Activated CD4-positive, alpha-beta T cell treated with anti-CD3 and anti-CD28 coated beads, Interleukin-2, amount 10 ng/mL, durations not matched to agents 24 days and 14 days (primary cell): ENCODE measurements around the gene INO80E. TPM values are rescaled to one million over a fixed set of nuclear protein-coding genes. Genes with fewer than 3 reads are reported as not detected.
A peak's percentile ranks its signal among the peaks of the same experiment; 100 is the strongest.
"Not testable (repeated sequence)": the region's sequence is repeated elsewhere in the genome, so short reads cannot be mapped to it uniquely, and the experiment has no call there.

Experiments
- DNase-seq: peaks from one replicate; pipeline ENCODE4 v3.0.0; 2022
- H3K27ac Mint-ChIP-seq: one replicate; pipeline ENCODE4 v1.8.0; 2022; ENCODE audit warnings: mild to moderate bottlenecking, mixed read lengths
- H3K27me3 Mint-ChIP-seq: one replicate; pipeline ENCODE4 v1.8.0; 2022; ENCODE audit warnings: mixed read lengths
- H3K36me3 Mint-ChIP-seq: one replicate; pipeline ENCODE4 v1.8.0; 2022; ENCODE audit warnings: low read depth, mild to moderate bottlenecking, mixed read lengths
- H3K4me1 Mint-ChIP-seq: one replicate; pipeline ENCODE4 v1.8.0; 2021; ENCODE audit warnings: mixed read lengths
- H3K4me3 Mint-ChIP-seq: one replicate; pipeline ENCODE4 v1.8.0; 2022; ENCODE audit warnings: mild to moderate bottlenecking, moderate library complexity, mixed read lengths
- H3K9me3 Mint-ChIP-seq: one replicate; pipeline ENCODE4 v1.8.0; 2021; ENCODE audit warnings: mixed read lengths
- intact Hi-C: fragments of 100-400 bp; cut with micrococcal nuclease; formaldehyde crosslinking; loops from one replicate; pipeline ENCODE4 v1.15.1; 2023
- total RNA-seq: library from RNA; stranded (reverse); gene quantifications from 2 replicates; pipeline ENCODE4 v1.2.3, GENCODE V29; 2022

Gene INO80E
- total RNA-seq, 1 donor from 2014 or later, result 133 TPM

- no peak overlapping the region for H3K4me3 Mint-ChIP-seq
- no peak overlapping the region for H3K27ac Mint-ChIP-seq
- H3K4me1 Mint-ChIP-seq, result peaks cover 9% of the 10 kb centered on the region
- intact Hi-C loops, result no loop called here
- H3K36me3 Mint-ChIP-seq, result no peaks in the 10 kb centered on the region
- peaks cover 35% of the 10 kb centered on the region for H3K27me3 Mint-ChIP-seq
- no peak for DNase-seq
- no peaks in the 10 kb centered on the region for H3K9me3 Mint-ChIP-seq
These were observed 20.7 kb downstream of the INO80E start for GRCh38 chr16:30016555-30017276.

DNA sequence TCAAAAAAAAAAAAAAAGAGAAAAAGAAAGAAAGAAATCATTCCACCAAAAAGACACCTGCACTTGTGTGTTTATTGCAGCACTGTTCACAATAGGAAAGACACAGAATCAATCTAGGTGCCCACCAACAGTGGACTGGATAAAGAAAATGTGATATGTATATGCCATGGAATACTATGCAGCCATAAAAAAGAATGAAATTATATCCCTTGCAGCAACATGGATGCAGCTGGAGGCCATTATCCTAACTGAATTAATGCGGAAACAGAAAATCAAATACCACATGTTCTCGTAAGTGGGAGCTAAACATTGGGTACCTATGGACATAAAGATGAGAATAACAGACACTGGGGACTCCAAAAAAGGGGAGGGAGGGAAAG, 21.2 kb downstream of the INO80E start:
- no peaks in the 10 kb centered on the region for H3K36me3 Mint-ChIP-seq
- intact Hi-C loops, result no loop called here
- H3K4me1 Mint-ChIP-seq, result peaks cover 6% of the 10 kb centered on the region
- no peak overlapping the region for H3K27ac Mint-ChIP-seq
- no peak overlapping the region for H3K4me3 Mint-ChIP-seq
- no peaks in the 10 kb centered on the region for H3K9me3 Mint-ChIP-seq
- H3K27me3 Mint-ChIP-seq, result peaks cover 29% of the 10 kb centered on the region
- no peak for DNase-seq

GRCh38 chr16:30017937-30018336, 21.9 kb downstream of the INO80E start:
- intact Hi-C loops, H3K27ac Mint-ChIP-seq: not testable (repeated sequence)

GRCh38 chr16:30018731-30019158, 22.7 kb downstream of the INO80E start:
- DNase-seq, result no peak
- intact Hi-C loops, result no loop called here

More at GRCh38 chr16:30017937-30018336, 21.9 kb downstream of the INO80E start:
- not testable (repeated sequence) for DNase-seq, H3K9me3 Mint-ChIP-seq, H3K4me1 Mint-ChIP-seq, H3K4me3 Mint-ChIP-seq, H3K36me3 Mint-ChIP-seq
- H3K27me3 Mint-ChIP-seq, result peaks cover 23% of the 10 kb centered on the region

DNA sequence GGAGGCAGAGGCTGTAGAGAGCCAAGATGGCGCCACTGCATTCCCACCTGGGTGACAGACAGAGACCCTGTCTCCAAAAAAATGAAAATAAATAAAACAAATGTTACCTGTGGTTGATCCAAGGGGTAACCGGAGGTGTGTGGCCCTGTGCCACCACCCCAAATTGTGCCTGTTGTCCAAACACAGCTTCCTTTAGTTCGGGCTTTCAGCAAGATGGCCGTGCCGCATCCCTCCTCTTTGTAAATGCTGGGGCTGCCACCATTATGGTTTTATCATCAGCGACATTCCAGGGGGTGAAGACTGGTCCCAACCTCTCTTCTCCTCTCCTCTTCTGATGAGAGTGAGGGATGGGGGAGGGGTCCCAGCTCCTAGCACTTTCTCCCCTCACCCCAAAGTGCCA, 26.8 kb downstream of the INO80E start, which contains the start of gene C16orf92:
Gene C16orf92, plus strand, starts transcription at position 312 of the 400 bp plus-strand sequence. CDS start 143 bp downstream, outside the sequence.
- Mint-ChIP-seq H3K27ac (no peak within 1 kb of the TSS), H3K4me3 (no peak within 1 kb of the TSS), H3K4me1 (peaks cover 6% of the 10 kb centered on the region), H3K27me3 (peaks cover 30% of the 10 kb centered on the region), H3K9me3 (no peaks in the 10 kb centered on the region), H3K36me3 (no peaks in the 10 kb centered on the region)
- no peak for DNase-seq
- intact Hi-C loops, result loop anchor here (10.0 kb wide), 1 partner anchor 158 kb away; the partner anchor contains the start of gene CDIPT

More at GRCh38 chr16:30018731-30019158, 22.7 kb downstream of the INO80E start:
- Mint-ChIP-seq H3K4me1 (peaks cover 6% of the 10 kb centered on the region), H3K36me3 (no peaks in the 10 kb centered on the region), H3K4me3 (no peak overlapping the region), H3K27ac (no peak overlapping the region), H3K9me3 (no peaks in the 10 kb centered on the region), H3K27me3 (peaks cover 23% of the 10 kb centered on the region)

GRCh38 chr16:30023586-30023985, 27.5 kb downstream of the INO80E start:
- Mint-ChIP-seq H3K36me3 (no peaks in the 10 kb centered on the region), H3K27ac (no peak overlapping the region)
- DNase-seq, result no peak

GRCh38 chr16:30024451-30024850, 28.4 kb downstream of the INO80E start:
- DNase-seq, result no peak
- H3K36me3 Mint-ChIP-seq, result no peaks in the 10 kb centered on the region
- H3K4me3 Mint-ChIP-seq, result no peak overlapping the region
- peaks cover 37% of the 10 kb centered on the region for H3K27me3 Mint-ChIP-seq
- intact Hi-C loops, result loop anchor here (10.0 kb wide), 1 partner anchor 160 kb away; the partner anchor contains the start of gene CDIPT
- H3K9me3 Mint-ChIP-seq, result no peaks in the 10 kb centered on the region
- H3K27ac Mint-ChIP-seq, result no peak overlapping the region
- peaks cover 4% of the 10 kb centered on the region for H3K4me1 Mint-ChIP-seq

More at GRCh38 chr16:30023586-30023985, 27.5 kb downstream of the INO80E start:
- Mint-ChIP-seq H3K4me3 (no peak overlapping the region), H3K27me3 (peaks cover 34% of the 10 kb centered on the region), H3K4me1 (peaks cover 6% of the 10 kb centered on the region), H3K9me3 (no peaks in the 10 kb centered on the region)
- intact Hi-C loops, result loop anchor here (10.0 kb wide), 1 partner anchor 159 kb away; the partner anchor contains the start of gene CDIPT

DNA sequence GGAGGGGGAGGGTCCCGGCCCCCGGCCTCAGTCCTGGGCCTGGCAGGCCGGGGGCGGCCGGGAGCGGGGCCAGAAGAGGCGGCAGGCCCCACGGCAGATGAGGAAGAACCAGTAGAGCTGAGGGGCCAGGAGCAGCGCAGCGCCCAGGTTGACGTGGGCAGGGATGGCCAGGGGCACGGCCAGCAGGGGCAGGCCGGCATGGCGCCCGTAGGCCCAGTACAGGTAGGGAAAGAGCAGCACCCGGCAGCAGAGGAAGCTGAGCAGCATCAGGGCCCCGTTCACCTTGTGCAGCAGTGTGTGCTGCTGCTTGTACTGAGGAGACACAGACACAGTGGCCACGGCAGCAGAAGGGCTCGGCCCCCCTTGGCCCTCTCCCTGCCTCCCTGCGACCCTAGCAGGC, 29.1 kb downstream of the INO80E start:
- H3K27ac Mint-ChIP-seq, result no peak overlapping the region
- H3K9me3 Mint-ChIP-seq, result no peaks in the 10 kb centered on the region
- intact Hi-C loops, result loop anchor here (10.0 kb wide), 1 partner anchor 160 kb away; the partner anchor contains the start of gene CDIPT
- DNase-seq, result no peak
- no peak overlapping the region for H3K4me3 Mint-ChIP-seq
- peaks cover 44% of the 10 kb centered on the region for H3K27me3 Mint-ChIP-seq
- peaks cover 4% of the 10 kb centered on the region for H3K4me1 Mint-ChIP-seq
- no peaks in the 10 kb centered on the region for H3K36me3 Mint-ChIP-seq

DNA sequence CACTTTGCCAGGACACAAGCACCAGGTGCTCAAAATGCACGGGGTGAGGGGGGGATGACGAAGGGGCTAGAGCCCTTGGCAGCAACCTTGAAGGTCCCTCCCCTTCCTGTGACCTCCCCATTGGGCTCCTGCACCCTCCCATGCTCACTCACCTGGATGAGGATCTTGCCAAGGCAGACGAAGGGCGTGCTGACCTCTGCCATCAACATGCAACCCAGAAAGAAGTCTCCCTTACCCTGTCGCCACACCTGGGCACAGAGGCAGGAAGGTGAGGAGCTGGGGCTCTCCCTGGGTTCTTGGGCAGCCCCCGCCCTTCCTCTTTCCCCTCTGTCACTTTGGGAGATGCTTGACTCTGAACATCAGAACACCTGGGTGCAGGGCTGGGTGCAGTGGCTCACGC, 29.5 kb downstream of the INO80E start:
- no peak for DNase-seq
- peaks cover 6% of the 10 kb centered on the region for H3K4me1 Mint-ChIP-seq
- H3K27me3 Mint-ChIP-seq, result peaks cover 44% of the 10 kb centered on the region
- intact Hi-C loops, result loop anchor here (10.0 kb wide), 1 partner anchor 161 kb away; the partner anchor contains the start of gene CDIPT
- H3K27ac Mint-ChIP-seq, result no peak overlapping the region
- no peak overlapping the region for H3K4me3 Mint-ChIP-seq
- H3K36me3 Mint-ChIP-seq, result no peaks in the 10 kb centered on the region
- no peaks in the 10 kb centered on the region for H3K9me3 Mint-ChIP-seq

DNA sequence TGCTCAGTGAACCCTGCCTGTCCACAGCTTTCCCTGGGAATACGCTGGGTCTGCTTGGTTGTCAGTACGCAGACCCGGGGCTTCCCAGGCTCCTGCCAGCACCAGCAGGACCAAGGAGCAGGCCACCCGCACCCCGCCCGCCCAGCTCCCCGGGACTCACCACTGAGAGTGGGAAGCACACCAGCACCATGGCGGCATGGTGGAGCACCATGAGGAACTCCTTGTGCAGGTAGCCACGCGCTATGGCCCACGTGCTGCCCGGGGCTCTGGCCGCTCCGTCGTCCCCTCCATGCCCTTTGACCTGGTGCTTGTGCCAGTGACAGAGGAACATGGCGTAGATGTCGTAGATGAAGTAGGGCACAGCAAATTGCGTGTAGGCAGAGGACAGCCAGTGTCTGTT, 30.4 kb downstream of the INO80E start:
- Mint-ChIP-seq H3K4me3 (no peak overlapping the region), H3K36me3 (no peaks in the 10 kb centered on the region), H3K4me1 (peaks cover 2% of the 10 kb centered on the region), H3K9me3 (no peaks in the 10 kb centered on the region), H3K27me3 (peaks cover 41% of the 10 kb centered on the region), H3K27ac (no peak overlapping the region)
- DNase-seq, result no peak
- intact Hi-C loops, result loop anchor here (10.0 kb wide), 1 partner anchor 162 kb away; the partner anchor contains the start of gene CDIPT

DNA sequence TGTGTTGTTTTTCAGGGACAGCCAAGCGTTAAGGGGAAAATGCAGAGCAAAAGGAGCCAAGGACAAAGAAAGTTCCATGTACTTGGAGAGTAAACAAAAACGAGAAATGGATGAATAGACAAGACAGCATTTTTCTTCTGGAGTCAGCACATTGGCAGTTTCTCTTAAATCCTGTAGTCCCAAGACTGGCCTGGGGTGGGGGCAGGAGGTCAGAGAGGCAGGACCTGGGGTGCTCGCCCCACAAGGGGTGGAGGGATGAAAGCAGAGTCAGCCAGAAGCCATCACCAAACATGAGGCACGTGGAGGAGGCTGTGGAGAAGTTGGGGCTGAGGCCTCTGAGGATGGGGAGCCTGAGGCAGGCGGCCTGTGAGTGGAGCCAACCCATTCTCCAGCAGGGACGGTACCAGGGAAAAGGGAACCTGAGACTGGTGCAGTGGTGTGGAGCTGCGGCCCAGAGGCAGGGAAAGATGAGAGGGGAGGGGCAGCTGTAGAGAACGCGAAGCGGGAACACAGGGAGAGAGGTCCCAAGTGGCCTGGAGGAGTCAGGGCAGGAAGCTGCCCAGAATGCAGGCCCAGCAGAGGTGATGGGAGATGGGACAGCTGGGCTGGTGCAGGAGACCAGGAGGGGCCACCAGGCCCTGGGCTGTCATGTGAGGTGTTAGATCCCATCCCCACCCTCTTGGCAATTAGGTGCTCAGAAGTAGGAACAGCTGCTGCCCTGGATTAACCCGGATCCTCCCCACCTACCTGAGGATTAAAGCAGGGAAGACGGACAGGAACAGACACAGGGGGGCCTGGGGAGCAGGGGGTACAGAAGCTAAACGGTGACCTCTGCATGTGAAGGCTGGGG, 31.8 kb downstream of the INO80E start:
- H3K27me3 Mint-ChIP-seq, result peaks cover 49% of the 10 kb centered on the region
- intact Hi-C loops, result loop anchor here (10.0 kb wide), 1 partner anchor 163 kb away; the partner anchor contains the start of gene CDIPT
- no peak overlapping the region for H3K4me3 Mint-ChIP-seq
- peak; percentile 53 for DNase-seq
- no peaks in the 10 kb centered on the region for H3K36me3 Mint-ChIP-seq
- no peaks in the 10 kb centered on the region for H3K9me3 Mint-ChIP-seq
- no peak overlapping the region for H3K27ac Mint-ChIP-seq
- peaks cover 6% of the 10 kb centered on the region for H3K4me1 Mint-ChIP-seq

DNA sequence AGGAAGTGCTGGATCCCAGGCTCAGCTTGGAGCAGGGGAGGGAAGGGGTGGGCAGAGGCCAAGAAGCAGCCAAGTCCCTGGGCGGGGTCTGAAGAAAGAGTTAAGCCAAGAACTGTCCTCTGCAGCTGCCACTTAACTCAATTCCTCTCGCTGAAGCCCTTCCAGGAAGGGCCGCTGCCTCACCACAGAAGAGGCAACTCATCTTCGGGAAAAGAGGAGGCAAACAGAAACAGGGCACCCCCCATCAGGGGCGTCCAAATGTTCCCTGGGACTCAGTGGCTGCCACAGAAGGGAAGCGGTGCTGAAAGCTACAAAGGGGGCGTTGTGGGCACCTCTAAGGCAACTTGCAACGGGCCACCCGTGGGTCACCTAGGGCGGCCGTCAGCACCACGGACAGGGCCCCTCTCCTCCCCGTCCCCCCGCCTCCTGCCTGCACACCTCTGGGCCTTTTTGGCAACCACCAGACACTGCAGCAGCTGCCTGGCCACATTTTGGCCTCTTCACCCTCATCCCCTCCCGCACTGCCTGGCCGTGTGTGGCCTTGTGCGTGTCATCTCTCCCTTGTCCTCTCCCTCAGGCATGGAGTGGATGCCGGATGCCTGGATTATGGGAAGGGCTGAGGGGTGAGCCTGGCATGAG, 32.5 kb downstream of the INO80E start:
- H3K27me3 Mint-ChIP-seq, result peaks cover 49% of the 10 kb centered on the region
- peaks cover 6% of the 10 kb centered on the region for H3K4me1 Mint-ChIP-seq
- H3K36me3 Mint-ChIP-seq, result no peaks in the 10 kb centered on the region
- no peak overlapping the region for H3K4me3 Mint-ChIP-seq
- H3K27ac Mint-ChIP-seq, result no peak overlapping the region
- intact Hi-C loops, result loop anchor here (10.0 kb wide), 1 partner anchor 164 kb away; the partner anchor contains the start of gene CDIPT
- H3K9me3 Mint-ChIP-seq, result no peaks in the 10 kb centered on the region
- DNase-seq, result peak; percentile 80

GRCh38 chr16:30030011-30030685, 34.1 kb downstream of the INO80E start:
- Mint-ChIP-seq H3K4me3 (peak overlapping the region; percentile 30), H3K36me3 (no peaks in the 10 kb centered on the region), H3K27me3 (peaks cover 52% of the 10 kb centered on the region), H3K9me3 (no peaks in the 10 kb centered on the region), H3K27ac (no peak overlapping the region), H3K4me1 (peaks cover 8% of the 10 kb centered on the region)
- intact Hi-C loops, result no loop called here
- no peak for DNase-seq
